ENCODE measurements around the gene SIL1.
"Not testable (repeated sequence)": the region's sequence is repeated elsewhere in the genome, so short reads cannot be mapped to it uniquely, and the experiment has no call there.

The SIL1 gene

DNA sequence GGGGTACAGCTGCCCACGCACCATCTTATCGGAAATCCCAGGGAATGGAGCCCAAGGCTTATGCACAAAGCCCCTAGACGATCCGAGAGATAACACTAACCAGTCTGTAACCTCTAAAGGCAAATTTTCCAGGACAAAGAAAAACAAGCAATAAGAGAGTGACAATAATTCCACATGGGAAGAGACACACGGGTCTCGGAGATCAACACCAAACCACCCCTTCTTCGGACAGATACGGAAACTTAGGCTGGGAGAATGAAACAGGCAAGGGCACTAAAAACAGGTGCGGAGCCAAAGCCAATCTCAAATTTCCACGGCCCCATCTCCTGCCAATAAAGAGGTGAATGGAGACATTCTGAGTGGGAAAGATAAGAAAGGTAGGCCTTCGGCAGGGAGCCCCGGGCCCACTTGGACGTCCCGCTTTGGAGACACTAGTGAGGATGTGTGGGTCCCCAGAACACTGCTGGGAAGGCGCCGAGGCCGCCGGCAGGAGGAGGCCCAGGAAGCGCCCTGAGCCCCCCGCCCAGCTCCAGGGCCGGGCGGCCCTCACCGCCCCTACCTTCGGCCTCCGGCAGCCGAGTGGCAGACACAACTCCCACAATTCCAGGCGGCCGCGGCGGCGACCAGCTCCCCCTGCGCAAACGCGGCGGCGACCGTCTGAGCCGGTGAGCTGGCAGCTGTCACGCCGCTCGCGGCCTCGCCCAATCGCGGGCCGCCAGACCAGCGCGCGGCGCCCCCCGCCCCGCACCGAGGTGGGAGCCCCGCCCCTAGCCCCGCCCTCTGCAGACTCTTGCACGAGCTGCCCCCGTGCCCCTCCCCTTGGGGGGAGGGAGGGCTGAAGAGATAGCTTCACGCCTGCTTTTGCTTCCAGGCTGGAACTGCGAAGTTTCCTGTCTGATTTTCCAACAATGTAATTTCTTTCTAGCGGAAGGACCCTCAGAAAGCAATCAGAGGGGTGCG, at the start of gene SIL1:
Gene SIL1 (minus strand): TSS at position 659 of the 960 bp plus-strand sequence. CDS start 70,525 bp downstream, outside the sequence.
- peak; percentile 65 for DNase-seq

DNA sequence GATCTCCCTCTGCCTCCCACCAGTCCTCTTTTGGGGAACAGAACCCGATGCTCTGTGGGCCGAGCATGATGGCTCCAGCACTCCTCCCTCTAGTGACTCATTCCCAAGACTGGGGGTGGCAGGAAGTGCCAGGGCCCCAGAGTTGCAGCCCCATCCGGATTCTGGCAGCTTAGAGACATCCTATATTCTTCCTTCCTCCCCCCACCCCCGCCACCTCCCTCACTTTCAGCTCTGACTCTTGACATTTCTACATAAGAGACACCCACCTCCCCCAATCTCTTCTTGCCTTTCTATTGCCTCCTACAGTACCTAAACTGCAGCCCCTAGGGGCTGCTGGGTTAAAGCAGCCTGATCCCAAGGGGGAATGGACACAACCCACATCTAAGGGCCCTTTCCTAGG, 48.2 kb upstream of the SIL1 start:
- DNase-seq, result no peak

DNA sequence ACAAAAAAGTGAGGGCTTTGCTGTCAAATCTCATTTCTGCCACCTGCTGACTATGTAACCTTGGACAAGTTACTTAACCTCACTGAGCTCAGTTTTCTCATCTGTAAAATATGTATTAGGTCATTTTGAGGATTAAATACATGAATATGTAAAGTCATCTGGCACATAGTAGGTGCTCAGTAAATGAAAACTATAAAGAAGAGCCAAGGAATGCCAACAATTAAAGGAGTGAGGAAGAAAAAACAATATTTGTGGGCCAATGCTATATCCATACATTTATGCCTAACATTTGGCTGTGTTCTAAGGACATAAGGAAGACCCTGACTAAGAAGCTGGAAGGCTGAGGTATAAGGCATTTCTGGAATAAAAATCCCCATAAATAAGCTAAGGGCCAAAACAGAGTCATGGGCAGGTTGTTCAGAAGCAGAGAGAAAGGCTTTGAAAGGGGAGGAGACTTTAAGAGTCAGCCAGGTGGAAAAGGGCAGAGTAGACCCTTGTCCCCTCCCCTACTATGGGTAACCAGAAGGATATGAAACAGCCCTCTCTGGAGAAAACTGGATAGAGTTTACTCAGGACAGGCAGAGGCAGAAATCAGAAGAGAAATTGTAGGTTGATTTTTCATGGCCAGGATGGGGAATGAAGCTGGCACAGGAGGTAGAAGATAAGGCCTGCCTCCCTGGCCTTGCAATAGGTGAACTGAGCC, 47.6 kb upstream of the SIL1 start:
- no peak for DNase-seq

DNA sequence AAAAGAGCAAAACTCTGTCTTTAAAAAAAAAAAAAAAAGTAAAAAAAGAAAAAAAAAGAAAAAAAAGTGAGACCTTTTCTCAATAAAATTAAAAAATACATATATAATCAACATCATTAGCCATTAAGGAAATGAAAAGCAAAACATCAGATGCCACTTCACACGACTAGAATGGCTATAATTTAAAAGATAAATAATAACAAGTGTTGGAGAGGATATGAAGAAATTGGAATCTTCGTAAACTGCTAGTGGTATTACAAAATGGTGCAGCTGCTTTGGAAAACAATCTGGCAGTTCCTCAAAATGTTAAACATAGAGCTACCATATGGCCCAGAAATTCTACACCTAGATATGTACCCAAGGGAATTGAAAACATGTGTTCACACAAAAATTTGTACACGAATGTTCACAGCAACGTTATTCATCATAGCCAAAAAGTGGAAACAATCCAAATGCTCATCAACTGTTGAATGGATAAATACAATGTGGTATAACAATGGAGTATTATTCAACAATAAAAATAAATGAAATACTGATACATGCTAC, 45.3 kb upstream of the SIL1 start:
- no peak for DNase-seq

DNA sequence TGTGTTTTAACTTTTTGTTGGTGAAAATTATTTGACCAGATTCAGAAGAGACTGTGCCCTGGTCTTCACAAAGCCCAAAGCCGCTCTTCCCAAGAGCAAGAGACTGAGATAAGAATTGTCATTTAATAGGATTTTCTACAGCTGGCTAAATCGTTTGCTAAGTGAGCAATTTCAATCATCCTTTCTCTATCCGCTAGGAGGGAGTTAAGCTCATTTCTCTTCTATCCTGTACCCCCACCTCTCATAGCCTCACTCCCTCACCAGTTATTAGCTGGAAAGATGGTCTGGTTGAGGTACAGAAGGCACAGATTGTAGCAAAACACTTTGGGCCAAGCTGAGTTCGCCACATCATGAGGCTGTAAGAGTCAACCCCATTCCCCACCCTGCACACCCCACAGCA, 43.0 kb upstream of the SIL1 start:
- no peak for DNase-seq

DNA sequence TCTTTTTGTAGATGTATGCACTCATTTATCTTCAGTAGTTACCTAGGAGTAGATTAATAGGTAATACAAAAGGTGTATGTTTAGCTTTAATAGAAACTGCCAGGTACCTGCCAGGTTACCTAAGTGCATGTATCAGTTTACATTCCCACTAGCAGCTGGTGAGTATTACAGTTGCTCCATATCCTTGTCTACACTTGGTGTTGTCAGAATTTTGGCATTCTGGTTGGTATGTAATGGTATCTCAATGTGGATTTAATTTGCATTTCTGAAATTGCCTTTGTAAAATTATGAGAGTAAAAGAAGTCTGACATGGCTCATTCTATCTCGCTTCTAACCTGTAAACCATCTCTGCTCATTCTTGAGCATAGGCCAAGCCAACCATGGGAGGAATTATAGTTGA, 38.3 kb upstream of the SIL1 start:
- DNase-seq, result no peak

DNA sequence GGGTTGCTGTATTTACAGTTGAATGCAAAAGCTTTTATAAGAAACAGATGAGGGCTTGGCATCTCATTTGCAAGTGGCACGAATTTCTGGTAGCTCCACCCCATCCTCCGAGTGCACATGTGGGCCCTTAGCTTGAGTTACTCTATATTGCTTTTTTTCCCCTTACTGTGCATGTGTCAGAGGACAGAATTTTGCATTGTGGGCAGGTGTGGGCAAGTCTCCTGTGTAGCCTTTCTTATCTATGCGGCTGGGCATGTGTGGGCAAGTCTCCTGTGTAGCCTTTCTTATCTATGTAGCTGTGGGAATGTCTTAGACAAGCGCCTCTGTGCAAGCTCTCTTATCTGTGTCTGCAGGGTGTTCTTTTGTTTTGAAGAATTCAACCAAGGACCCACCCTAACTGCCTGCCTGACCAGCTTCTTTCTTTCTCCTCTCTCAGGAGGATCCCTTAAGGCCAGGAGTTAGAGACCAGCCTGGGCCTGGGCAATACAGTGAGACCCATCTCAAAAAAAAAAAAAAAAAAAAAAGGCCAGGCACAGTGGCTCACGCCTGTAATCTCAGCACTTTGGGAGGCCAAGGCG, 34.1 kb upstream of the SIL1 start:
- DNase-seq, result peak; percentile 76

DNA sequence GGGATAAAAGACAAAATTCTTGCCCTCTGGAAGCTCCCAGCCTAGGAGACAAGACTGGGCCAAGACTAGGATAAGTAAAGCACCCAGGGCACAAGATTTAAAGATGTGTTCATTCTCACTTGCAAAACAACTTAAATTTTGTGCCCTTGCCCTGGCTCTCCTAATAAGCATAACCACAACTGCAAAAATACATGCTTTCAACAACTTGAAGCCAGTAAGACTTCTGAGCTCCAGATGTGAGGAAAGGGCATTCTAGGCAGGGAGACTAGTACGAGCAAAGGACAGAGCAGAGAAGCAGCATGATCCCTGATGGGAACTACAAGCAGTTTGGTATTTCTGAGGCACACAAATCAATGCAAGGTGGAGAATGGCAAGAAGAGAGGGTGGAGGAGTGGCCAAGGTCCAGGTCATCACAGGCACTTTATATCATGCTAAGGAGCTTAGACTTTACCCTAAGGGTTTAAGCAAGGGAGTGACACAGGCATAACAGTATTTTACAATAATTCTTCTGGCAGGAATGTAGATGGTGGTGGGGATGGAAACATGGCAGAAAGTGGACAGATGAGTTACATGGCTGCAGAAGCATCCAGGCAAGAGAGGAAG, 30.1 kb upstream of the SIL1 start:
- no peak for DNase-seq

DNA sequence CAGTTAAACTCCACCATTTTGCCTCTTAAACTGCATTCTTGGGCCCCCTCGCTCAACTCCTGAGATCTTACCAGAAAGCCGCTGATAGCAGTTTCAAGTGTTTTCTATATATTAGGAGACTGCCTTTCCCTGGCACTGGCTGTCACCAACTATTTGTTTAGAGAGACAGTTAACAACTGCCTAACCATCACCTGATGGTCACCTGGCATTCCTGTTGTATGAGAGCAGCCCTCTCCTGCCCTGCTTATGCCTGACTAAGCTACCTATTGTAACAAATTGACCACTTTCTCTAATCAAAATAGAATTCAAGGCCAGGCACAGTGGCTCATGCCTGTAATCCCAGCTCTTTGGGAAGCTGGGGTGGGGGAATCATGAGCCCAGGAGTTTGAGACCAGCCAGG, 28.0 kb upstream of the SIL1 start:
- no peak for DNase-seq

DNA sequence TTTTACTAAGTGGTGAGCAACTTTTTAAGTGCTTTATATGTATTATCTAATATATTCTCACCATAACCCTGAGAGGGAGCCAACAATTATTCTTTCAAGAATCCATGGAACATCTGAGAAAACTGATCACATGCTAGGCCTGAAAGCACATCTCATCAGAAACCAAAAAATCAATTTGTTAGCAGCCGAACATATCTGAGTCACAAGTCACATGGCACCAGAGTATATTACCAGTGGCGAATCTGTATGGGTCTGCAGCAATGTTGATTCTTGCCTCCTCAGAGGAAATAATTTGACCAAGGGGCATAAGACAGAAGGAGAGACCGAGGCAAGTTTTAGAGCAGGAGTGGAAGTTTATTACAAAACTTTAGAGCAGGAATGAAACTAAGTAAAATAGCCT, 25.3 kb upstream of the SIL1 start:
- DNase-seq, result no peak

DNA sequence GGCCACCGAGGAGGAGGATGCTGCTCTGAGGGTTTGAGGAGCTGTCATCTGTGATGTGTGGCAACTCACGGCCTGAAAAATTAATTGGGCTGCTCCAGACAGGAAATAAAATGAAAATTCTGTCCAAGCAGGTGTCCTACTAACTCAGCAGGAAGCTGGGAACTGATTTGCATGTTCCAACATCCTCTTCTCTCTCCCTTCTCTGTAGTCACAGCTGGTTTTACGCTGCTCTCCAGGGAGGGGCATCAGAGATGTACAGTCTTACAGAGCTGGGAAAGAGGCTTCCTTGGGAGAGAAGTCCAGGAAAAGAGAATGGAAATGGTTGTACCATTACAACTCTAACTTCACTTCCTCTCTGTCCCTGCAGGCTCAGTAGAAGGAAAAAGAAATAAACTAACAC, 24.2 kb upstream of the SIL1 start:
- no peak for DNase-seq

DNA sequence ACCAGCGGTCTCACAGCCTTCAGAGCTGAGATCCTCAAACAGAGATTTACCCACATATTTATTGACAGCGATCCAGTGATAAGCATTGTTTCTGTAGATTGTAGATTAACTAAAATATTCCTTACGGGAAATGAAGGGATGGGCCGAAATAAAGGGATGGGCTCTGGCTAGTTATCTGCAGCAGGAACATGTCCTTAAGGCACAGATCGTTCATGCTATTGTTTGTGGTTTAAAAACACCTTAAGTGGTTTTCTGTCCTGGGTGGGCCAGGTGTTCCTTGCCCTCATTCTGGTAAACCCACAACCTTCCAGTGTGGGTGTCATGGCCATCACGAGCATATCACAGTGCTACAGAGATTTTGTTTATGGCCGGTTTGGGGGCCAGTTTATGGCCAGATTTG, 19.9 kb upstream of the SIL1 start:
- not testable (repeated sequence) for DNase-seq

DNA sequence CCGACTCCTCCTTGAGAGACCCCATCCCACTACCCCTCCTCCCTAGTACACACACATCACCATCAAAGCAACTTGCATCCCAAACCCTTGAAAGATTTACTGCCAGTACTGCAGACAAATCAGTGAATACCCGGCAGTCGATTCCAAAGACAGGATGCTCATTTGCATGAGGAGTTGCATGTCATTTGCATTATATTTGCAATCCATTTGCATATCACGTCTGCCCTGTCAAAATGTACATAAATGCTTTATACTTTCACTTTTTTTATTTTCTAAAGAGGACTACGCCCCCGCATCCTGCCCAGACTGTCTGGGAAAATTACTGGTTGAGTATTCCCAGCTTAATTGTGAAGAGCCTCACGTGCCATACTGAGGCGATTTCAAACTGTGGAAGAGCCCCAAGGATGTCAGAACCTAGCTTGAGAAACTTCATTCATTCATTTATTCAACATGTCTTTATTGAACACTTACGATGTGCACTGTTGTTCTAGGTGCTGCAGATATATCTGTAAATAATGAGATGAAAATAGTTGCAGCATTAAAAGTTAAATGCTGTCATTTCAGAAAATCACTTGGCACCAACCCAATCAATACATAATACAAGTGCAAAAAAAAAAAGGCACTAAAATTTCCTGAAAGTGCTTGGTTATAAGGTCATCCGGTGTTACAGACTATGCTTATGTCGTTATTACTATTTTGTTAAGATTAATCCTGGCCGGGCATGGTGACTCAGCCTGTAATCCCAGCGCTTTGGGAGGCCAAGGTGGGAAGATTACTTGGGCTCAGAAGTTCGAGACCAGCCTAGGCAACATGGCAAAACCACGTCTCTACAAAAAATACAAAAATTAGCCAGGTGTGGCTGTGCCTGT, 17.2 kb upstream of the SIL1 start:
- DNase-seq, result no peak

DNA sequence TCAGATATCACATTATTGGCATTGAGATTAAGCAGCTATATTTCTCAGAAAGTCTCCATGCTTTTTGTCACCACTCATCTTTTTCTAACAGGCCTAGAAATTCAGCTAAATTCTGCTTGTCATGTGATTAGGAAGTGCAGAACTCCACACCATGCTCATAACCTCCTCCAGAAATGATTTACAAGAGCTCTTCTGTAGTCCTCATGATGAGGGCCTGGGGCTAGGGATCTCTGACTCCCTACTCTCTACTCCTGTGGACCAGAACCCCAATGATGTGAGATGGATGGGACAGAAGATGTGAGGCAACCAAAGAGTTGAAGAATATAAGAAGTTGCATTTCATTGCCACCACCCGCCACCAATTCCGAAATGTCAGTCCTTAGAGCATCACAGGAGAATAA, 16.5 kb upstream of the SIL1 start:
- no peak for DNase-seq

DNA sequence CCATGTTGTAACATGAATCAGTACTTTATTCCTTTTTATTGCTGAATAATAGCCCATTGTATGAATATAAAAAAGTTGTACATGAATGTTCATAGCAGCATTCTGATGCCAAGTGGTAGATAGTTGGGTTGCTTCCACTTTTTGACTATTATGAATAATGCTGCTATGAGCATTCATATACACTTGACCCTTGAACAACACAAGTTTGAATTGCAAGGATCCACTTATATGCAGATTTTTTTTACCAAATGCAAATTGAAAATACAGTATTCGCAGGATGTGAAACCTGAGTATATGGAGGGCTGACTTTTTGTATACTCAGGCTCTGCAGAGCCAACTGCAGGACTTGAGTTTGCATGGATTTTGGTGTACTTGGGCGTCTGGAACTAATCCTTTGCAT, 14.7 kb upstream of the SIL1 start:
- DNase-seq, result no peak

DNA sequence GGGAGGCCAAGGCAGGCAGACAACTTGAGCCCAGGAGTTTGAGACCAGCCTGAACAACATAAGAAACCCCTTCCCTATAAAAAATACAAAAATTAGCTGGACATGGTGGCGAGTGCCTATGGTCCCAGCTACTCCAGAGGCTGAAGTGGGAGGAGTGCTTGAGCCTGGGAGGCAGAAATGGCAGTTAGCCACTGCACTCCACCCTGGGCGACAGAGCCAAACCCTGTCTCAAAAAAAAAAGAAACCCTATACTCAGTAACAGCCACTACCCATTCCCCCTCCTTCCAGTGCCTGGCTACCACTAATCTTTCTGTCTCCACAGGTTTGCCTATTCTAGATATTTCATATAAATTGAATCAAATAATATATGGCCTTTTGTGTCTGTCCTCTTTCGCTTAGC, 14.3 kb upstream of the SIL1 start:
- no peak for DNase-seq

DNA sequence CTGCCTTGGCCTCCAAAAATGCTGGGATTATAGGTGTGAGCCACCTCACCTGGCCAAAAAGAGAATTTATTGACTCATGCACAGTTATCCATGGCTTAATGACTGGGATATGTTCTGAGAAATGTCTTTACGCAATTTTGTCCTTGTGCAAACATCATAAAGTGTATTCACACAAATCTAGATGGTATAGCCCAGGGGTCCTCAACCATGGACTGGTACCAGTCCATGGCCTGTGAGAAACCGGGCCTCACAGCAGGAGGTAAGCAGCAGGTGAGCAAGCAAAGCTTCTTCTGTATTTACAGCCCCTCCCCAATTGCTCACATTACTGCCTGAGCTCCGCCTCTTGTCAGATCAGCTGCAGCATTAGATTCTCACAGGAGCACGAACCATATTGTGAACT, 12.4 kb upstream of the SIL1 start:
- DNase-seq, result no peak

DNA sequence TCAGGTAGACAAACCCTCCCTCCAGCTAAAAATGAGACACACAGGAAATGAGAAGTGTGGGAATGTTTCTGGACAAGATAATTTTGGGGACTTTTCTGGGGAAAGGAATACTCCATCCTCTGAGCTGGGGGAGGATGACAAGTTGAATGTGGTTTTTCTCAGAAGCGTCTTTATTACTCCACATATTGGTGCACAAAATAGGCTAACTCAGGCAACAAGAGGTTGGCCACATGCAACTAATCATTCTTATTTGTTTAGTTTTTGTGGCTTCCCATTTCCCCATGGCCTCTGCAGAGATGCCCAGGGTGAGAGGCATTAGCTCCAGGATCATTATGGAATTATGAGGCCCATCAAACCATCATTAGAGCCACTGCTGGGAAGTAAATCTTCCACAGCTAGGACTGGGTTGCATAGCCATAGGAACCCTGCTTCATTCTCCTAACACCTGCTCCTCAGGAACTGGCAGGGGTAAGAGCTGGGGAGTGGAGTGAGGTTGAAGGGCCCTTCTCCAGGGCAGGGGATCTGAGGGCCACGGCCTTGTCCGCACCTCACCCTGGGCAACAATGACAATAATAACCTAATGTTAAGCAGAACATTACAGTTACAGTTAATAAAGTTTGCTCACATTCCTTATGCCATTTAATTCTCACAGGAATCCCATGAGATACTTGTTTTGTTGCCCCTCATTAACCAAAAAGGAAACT, 9.3 kb upstream of the SIL1 start:
- peak; percentile 45 for DNase-seq

DNA sequence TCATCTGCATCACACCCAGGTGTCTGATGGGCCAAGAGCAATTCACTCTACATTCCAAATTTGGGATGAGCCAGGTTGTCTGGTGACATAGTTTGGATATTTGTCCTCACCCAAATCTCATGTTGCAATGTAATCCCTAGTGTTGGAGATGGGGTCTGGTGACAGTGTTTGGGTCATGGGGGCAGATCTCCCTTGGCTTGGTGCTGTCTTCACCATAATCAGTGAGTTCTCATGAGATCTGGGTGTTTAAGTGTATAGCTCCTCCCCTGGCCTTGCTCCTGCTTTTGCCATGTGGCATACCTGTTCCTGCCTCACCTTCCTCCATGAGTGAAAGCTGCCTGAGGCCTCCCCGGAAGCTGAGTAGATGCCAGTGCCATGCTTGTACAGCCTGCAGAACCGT, 7.4 kb upstream of the SIL1 start:
- DNase-seq, result no peak

DNA sequence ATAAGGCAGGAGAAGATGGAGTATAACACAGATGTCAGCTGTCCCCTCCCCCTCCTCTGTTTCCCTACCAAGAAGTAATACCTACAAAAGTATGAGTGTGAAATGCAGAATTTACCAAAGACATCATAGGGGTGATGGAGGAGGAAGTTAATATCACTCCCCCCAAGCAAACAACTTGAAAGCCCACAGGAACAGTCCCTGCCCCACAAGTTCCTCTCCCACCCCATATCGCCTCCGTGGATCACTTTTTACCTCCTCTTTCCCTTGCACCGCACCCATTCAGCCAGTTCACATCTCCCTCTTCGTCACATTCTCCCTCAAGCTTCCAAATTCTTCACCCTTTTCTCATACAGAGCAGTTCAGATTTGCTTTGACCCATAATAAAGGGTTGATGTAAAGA, 7.0 kb upstream of the SIL1 start:
- no peak for DNase-seq

DNA sequence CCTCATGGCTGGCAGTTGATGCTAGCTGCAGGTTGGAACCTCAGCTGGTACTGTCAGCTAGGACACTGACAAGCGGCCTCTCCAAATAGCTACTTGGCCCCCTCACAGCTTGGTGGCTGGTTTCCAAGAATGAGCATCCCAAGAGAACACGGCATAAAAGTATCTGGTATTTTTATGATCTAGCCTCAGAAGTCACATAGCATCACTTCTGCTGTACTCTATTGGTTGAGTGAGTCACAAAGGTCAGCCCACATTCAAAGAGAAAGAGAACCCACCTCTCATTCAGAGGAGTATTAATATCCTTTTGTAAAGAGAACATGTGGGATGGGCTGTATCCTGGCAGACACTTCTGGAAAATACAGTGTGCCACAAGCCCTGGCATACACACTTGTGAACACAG, 6.0 kb upstream of the SIL1 start:
- DNase-seq, result no peak

DNA sequence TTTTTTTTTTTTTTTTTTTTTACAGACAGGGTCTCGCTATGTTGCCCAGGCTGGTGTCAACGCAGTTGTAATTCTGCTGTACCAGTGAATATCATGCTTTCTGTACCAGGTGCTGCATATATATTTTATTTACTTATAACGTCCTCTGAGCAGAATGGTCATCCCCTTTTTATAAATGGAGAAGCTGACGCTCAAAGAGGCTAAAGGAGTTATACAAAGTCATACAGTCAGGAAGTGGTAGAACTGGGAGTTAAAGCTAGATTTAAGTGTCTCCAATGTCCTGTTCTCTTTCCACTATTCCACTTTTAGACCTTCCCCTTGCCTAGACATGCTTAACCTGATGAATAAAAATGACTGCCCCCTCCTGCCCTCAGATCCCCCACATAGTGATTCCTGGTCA, 1.2 kb upstream of the SIL1 start:
- no peak for DNase-seq
